ENCODE measurements around the gene CCNA2. TPM values are rescaled to one million over a fixed set of nuclear protein-coding genes. Genes with fewer than 3 reads are reported as not detected.

The CCNA2 gene
- total and polyA plus RNA-seq, 4 donors: 1.4 to 8.8 (median 1.8) TPM

GRCh38 chr4:121771869-121772268 is 51.8 kb downstream of the CCNA2 start:
- no peak overlapping the region for H3K9ac ChIP-seq (ENCODE audit: insufficient read depth in 1 of 2, low read length in 2 of 2)
- no peaks in the 10 kb centered on the region for H3K27me3 ChIP-seq (ENCODE audit: control insufficient read depth in 3 of 3, insufficient read depth in 3 of 3, low read length in 2 of 3)
- no peak overlapping the region for H3K4me3 ChIP-seq
- no peaks in the 10 kb centered on the region for H3K36me3 ChIP-seq (ENCODE audit: control insufficient read depth in 4 of 4, insufficient read depth in 4 of 4, low read length in 4 of 4)
- no peaks in the 10 kb centered on the region for H3K4me1 ChIP-seq (ENCODE audit: control insufficient read depth in 5 of 5, insufficient read depth in 5 of 5, low read length in 5 of 5)
- H3K9me3 ChIP-seq (ENCODE audit: control insufficient read depth in 4 of 4, insufficient read depth in 3 of 4, low read length in 3 of 4): peaks cover 0 to 2% (median 0%) of the 10 kb centered on the region in 4 donors
- H3K27ac ChIP-seq (ENCODE audit: low read depth in 1 of 2, low read length in 1 of 2): no peak overlapping the region
- TF ChIP-seq, protein P1, sequence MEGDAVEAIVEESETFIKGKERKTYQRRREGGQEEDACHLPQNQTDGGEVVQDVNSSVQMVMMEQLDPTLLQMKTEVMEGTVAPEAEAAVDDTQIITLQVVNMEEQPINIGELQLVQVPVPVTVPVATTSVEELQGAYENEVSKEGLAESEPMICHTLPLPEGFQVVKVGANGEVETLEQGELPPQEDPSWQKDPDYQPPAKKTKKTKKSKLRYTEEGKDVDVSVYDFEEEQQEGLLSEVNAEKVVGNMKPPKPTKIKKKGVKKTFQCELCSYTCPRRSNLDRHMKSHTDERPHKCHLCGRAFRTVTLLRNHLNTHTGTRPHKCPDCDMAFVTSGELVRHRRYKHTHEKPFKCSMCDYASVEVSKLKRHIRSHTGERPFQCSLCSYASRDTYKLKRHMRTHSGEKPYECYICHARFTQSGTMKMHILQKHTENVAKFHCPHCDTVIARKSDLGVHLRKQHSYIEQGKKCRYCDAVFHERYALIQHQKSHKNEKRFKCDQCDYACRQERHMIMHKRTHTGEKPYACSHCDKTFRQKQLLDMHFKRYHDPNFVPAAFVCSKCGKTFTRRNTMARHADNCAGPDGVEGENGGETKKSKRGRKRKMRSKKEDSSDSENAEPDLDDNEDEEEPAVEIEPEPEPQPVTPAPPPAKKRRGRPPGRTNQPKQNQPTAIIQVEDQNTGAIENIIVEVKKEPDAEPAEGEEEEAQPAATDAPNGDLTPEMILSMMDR (IDR thresholded peaks at IDR 0.05; ENCODE audit: control extremely low read depth, extremely low read depth): no peak
- 92 to 93% methylated on average over 1 of the region's 1 CpG for WGBS, 2 donors
- DNase-seq (no peak), ATAC-seq (ENCODE audit: insufficient read depth, low FRiP score) (no peak)

DNA sequence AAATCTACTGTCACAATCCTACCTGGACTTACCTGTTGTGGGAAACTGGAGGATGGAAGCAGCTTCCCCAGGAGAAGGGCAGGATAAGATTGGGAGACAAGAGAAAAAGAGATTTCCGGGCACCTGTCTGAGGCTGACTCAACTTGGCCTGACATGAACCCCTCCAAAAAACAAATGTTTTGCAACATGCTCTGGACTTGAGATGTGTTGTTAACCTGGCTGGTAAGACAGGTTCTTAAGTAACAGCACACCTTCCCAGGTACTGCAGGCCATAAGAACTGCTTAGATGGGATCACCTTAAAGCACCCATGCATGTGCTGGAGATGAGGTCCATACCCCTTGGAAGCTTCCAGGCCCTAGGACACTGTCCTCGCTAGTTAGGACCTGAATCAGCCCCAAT is 54.3 kb downstream of the CCNA2 start:
- 80 to 97% methylated on average over 2 of the region's 2 CpGs for WGBS, 2 donors
- TF ChIP-seq, protein P1 (IDR thresholded peaks at IDR 0.05; ENCODE audit: control extremely low read depth, extremely low read depth): no peak
- Histone ChIP-seq H3K36me3 (ENCODE audit: control insufficient read depth in 4 of 4, insufficient read depth in 4 of 4, low read length in 4 of 4) (no peaks in the 10 kb centered on the region), H3K27me3 (ENCODE audit: control insufficient read depth in 3 of 3, insufficient read depth in 3 of 3, low read length in 2 of 3) (peaks cover 0 to 9% (median 5%) of the 10 kb centered on the region in 3 donors), H3K4me3 (no peak overlapping the region), H3K27ac (ENCODE audit: low read depth in 1 of 2, low read length in 1 of 2) (no peak overlapping the region), H3K9ac (ENCODE audit: insufficient read depth in 1 of 2, low read length in 2 of 2) (no peak overlapping the region), H3K9me3 (ENCODE audit: control insufficient read depth in 4 of 4, insufficient read depth in 3 of 4, low read length in 3 of 4) (peaks cover 0 to 4% (median 0%) of the 10 kb centered on the region in 4 donors), H3K4me1 (ENCODE audit: control insufficient read depth in 5 of 5, insufficient read depth in 5 of 5, low read length in 5 of 5) (peaks cover 0 to 10% (median 4%) of the 10 kb centered on the region in 5 donors)
- ATAC-seq (ENCODE audit: insufficient read depth, low FRiP score) (no peak), DNase-seq (no peak)

DNA sequence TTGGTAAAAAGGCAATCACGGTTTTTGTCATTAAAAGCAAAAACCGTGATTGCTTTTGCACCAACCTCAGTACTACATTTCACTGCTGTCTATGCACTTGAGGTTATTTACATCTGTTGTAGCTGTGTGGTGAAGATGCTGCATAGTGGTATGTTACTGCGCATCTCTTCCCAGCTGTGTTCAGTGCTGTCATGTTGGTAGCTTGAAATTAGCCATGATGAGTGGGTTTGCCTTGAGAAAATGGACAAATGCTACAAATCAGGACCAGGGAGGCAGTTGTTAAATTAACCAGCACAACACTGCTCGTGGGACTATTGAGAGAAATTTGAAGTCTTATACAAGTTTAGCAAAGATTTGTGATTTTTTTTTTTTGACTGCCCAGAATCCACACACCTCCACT is 56.5 kb downstream of the CCNA2 start:
- H3K4me3 ChIP-seq: no peak overlapping the region
- peaks cover 0 to 10% (median 4%) of the 10 kb centered on the region in 5 donors for H3K4me1 ChIP-seq (ENCODE audit: control insufficient read depth in 5 of 5, insufficient read depth in 5 of 5, low read length in 5 of 5)
- DNase-seq: no peak
- peaks cover 3 to 21% (median 21%) of the 10 kb centered on the region in 3 donors for H3K27me3 ChIP-seq (ENCODE audit: control insufficient read depth in 3 of 3, insufficient read depth in 3 of 3, low read length in 2 of 3)
- H3K27ac ChIP-seq (ENCODE audit: low read depth in 1 of 2, low read length in 1 of 2): no peak overlapping the region
- peaks cover 0 to 4% (median 0%) of the 10 kb centered on the region in 4 donors for H3K9me3 ChIP-seq (ENCODE audit: control insufficient read depth in 4 of 4, insufficient read depth in 3 of 4, low read length in 3 of 4)
- no peak for ATAC-seq (ENCODE audit: insufficient read depth, low FRiP score)
- no peak overlapping the region for H3K9ac ChIP-seq (ENCODE audit: insufficient read depth in 1 of 2, low read length in 2 of 2)
- no peaks in the 10 kb centered on the region for H3K36me3 ChIP-seq (ENCODE audit: control insufficient read depth in 4 of 4, insufficient read depth in 4 of 4, low read length in 4 of 4)
- 92 to 97% methylated on average over 4 of the region's 4 CpGs for WGBS, 2 donors
- TF ChIP-seq, protein P1 (IDR thresholded peaks at IDR 0.05; ENCODE audit: control extremely low read depth, extremely low read depth): no peak

Other genes starting within 250 kb of the CCNA2 start
- gene ANXA5, start 126.9 kb downstream of the CCNA2 start, total RNA-seq: 100 to 1,000 TPM; 250 to 406 TPM
- 100 to 1,000 TPM; 440 to 479 TPM for gene ANXA5, start 126.9 kb downstream of the CCNA2 start, polyA plus RNA-seq
- 10 to 100 TPM in 1 of 2 donors, under 1 TPM in 1; 0.15 to 18.2 TPM for gene SMIM43, start 58.7 kb downstream of the CCNA2 start, total RNA-seq
- gene SMIM43, start 58.7 kb downstream of the CCNA2 start, polyA plus RNA-seq: under 1 TPM; 0.07 to 0.16 TPM
- 10 to 100 TPM; 15.9 to 28.8 TPM for gene EXOSC9, start 22.6 kb downstream of the CCNA2 start, total RNA-seq
- gene EXOSC9, start 22.6 kb downstream of the CCNA2 start, polyA plus RNA-seq: 10 to 100 TPM; 21.8 to 30.9 TPM
- 10 to 100 TPM; 12.5 to 22.1 TPM for gene BBS7, start 46.6 kb upstream of the CCNA2 start, total RNA-seq
- 1 to 10 TPM; 8.6 to 9.1 TPM for gene BBS7, start 46.6 kb upstream of the CCNA2 start, polyA plus RNA-seq
- gene TRPC3, start 128.2 kb upstream of the CCNA2 start, total RNA-seq: 1 to 10 TPM in 1 of 2 donors, under 1 TPM in 1; 0.67 to 6.3 TPM
- gene TRPC3, start 128.2 kb upstream of the CCNA2 start, polyA plus RNA-seq: under 1 TPM; 0.39 to 0.46 TPM